Spleen (tissue), 11 donors: ENCODE measurements around the gene AKAP12. TPM values are rescaled to one million over a fixed set of nuclear protein-coding genes. Genes with fewer than 3 reads are reported as not detected.

Experiments used
- DNase-seq: peaks from one replicate; pipeline ENCODE4 v3.0.0-alpha.2; 2020
- H3K27ac ChIP-seq, 8 donors: fragments of 200-600 bp; sonication (generic) in 7 of 8; 1 replicate in 4 of 8; 2 replicates in 4 of 8; pipeline versions ENCODE4 v1.5.0 to v1.8.0; 2016 to 2021; ENCODE audit warnings: inconsistent platforms in 4 of 8, mild to moderate bottlenecking in 4 of 8, moderate library complexity in 1 of 8
- H3K27me3 ChIP-seq, 7 donors: fragments of 200-600 bp; sonication (generic) in 6 of 7; replicated peaks in 1 of 7; 1 replicate in 4 of 7; 2 replicates in 3 of 7; pipeline versions ENCODE4 v1.5.0 to v1.8.0; 2016 to 2021; ENCODE audit warnings: inconsistent platforms in 3 of 7, mild to moderate bottlenecking in 1 of 7
- H3K36me3 ChIP-seq, 6 donors: fragments of 200-600 bp; sonication (generic) in 5 of 6; 1 replicate in 4 of 6; 2 replicates in 2 of 6; pipeline versions ENCODE4 v1.5.0 to v1.8.0; 2016 to 2021; ENCODE audit warnings: inconsistent platforms in 2 of 6
- H3K4me1 ChIP-seq, 6 donors: fragments of 200-600 bp; sonication (generic) in 5 of 6; 1 replicate in 3 of 6; 2 replicates in 3 of 6; pipeline versions ENCODE4 v1.5.0 to v1.8.0; 2016 to 2021; ENCODE audit warnings: inconsistent platforms in 3 of 6
- H3K4me3 ChIP-seq, 8 donors: fragments of 200-600 bp; sonication (generic) in 7 of 8; 1 replicate in 4 of 8; 2 replicates in 4 of 8; pipeline versions ENCODE4 v1.5.0 to v1.8.0; 2016 to 2021; ENCODE audit warnings: inconsistent platforms in 4 of 8, mild to moderate bottlenecking in 4 of 8, moderate library complexity in 2 of 8
- H3K9me3 ChIP-seq, 8 donors: fragments of 200-600 bp; sonication (generic) in 7 of 8; 1 replicate in 4 of 8; 2 replicates in 4 of 8; pipeline versions ENCODE4 v1.5.0 to v1.8.0; 2016 to 2021; ENCODE audit warnings: inconsistent platforms in 4 of 8
- CTCF ChIP-seq, 11 experiments: fragments of 200-600 bp in 7 of 11; fragments of 450-650 bp in 4 of 11; sonication (generic) in 4 of 11; IDR thresholded peaks in 8 of 11; conservative IDR thresholded peaks in 3 of 11; 1 replicate in 7 of 11; 2 replicates in 4 of 11; pipeline versions ENCODE4 v1.4.0 to v1.8.0; 2016 to 2021; ENCODE audit warnings: antibody characterized with exemption in 11 of 11, inconsistent platforms in 4 of 11, mild to moderate bottlenecking in 1 of 11
- POLR2A ChIP-seq, 3 donors: fragments of 450-650 bp; IDR thresholded peaks; one replicate each; pipeline ENCODE4 v1.5.1; 2017; ENCODE audit warnings: antibody characterized with exemption in 3 of 3, mild to moderate bottlenecking in 1 of 3
- POLR2AphosphoS5 ChIP-seq, 3 donors: sonication (generic); formaldehyde crosslinking; IDR thresholded peaks; one replicate each; pipeline ENCODE4 v1.5.1; 2017; ENCODE audit warnings: antibody characterized with exemption in 3 of 3
- WGBS, 5 donors: extraction: QIAGEN DNeasy Blood & Tissue Kit in 3 of 5; methylation state at CpG; one replicate each; pipeline versions ENCODE4 v1.1.5 to v1.1.7; 2013 to 2018; 5-methylcytosine and 5-hydroxymethylcytosine counted together
- intact Hi-C: fragments of 100-400 bp; cut with DNase I; formaldehyde crosslinking; loops from one replicate; pipeline ENCODE4 v1.15.0; 2023; ENCODE audit warnings: low total_unique reads
- polyA plus RNA-seq, 3 donors: library from polyadenylated mRNA; stranded (reverse); fragments of 200-250 nt; gene quantifications; one replicate each; pipeline ENCODE4 v1.2.1, GENCODE V29; 2013
- total RNA-seq, 7 donors: library from RNA; depleted of rRNA in 3 of 7; stranded (reverse); fragments of >200 nt in 3 of 7; fragmentation: NEBNext Ultra II Directional in 4 of 7; extraction: Animal tissue kit (Norgen Biotek cat#: 25700) in 4 of 7; gene quantifications; one replicate each; pipeline versions ENCODE4 v1.1.0 to v1.2.1, GENCODE V29; 2016 to 2021
- donor health status: healthy with polysubstance abuse.
- donor health status: DM: no; HTN: no; CAD: no; lungs with moderate emphysema.
- donor health status: DM: no; HTN: no; CAD: no.
- donor health status: Bipolar disorder and iron deficiency.
- donor health status: healthy.
- donor health status: DM: no; HTN: no; CAD: no.
- donor health status: DM: yes; HTN: yes; CAD: no.

Gene AKAP12
- total and polyA plus RNA-seq, 10 donors: 3.2 to 64.7 (median 44.1) TPM

- TF ChIP-seq POLR2AphosphoS5 (IDR thresholded peaks at IDR 0.05) (no peak), CTCF (IDR thresholded peaks at IDR 0.05 in 8 of 11, conservative IDR thresholded peaks at IDR 0.05 in 3 of 11) (no peak), POLR2A (IDR thresholded peaks at IDR 0.05) (no peak)
- no peak overlapping the region for H3K4me3 ChIP-seq
- intact Hi-C loops: no loop called here
- no peaks in the 10 kb centered on the region for H3K9me3 ChIP-seq
- DNase-seq: no peak
- no peaks in the 10 kb centered on the region for H3K4me1 ChIP-seq
- no peaks in the 10 kb centered on the region for H3K27me3 ChIP-seq
- H3K36me3 ChIP-seq: no peaks in the 10 kb centered on the region
- no peak overlapping the region for H3K27ac ChIP-seq
These were observed 25.5 kb downstream of the AKAP12 start for GRCh38 chr6:151265282-151265681.

- Histone ChIP-seq H3K27ac (peak overlapping the region in 1 of 8 donors; percentile 5), H3K9me3 (no peaks in the 10 kb centered on the region), H3K36me3 (no peaks in the 10 kb centered on the region), H3K27me3 (no peaks in the 10 kb centered on the region), H3K4me1 (no peaks in the 10 kb centered on the region), H3K4me3 (no peak overlapping the region)
- intact Hi-C loops: no loop called here
- WGBS, 5 donors: 71 to 83% (median 75%) methylated on average over 4 of the region's 4 CpGs
- no peak for DNase-seq
- no peak for TF ChIP-seq CTCF (IDR thresholded peaks at IDR 0.05 in 8 of 11, conservative IDR thresholded peaks at IDR 0.05 in 3 of 11)
- TF ChIP-seq POLR2A (IDR thresholded peaks at IDR 0.05): no peak
- TF ChIP-seq POLR2AphosphoS5 (IDR thresholded peaks at IDR 0.05): no peak
These were observed 29.7 kb downstream of the AKAP12 start for GRCh38 chr6:151269321-151269995.

- TF ChIP-seq POLR2A (IDR thresholded peaks at IDR 0.05) (no peak), POLR2AphosphoS5 (IDR thresholded peaks at IDR 0.05) (no peak), CTCF (IDR thresholded peaks at IDR 0.05 in 8 of 11, conservative IDR thresholded peaks at IDR 0.05 in 3 of 11) (no peak)
- Histone ChIP-seq H3K4me1 (no peaks in the 10 kb centered on the region), H3K27ac (no peak overlapping the region), H3K4me3 (no peak overlapping the region), H3K27me3 (peaks cover 0 to 6% (median 0%) of the 10 kb centered on the region in 7 donors), H3K9me3 (no peaks in the 10 kb centered on the region), H3K36me3 (no peaks in the 10 kb centered on the region)
- intact Hi-C loops: no loop called here
- WGBS, 5 donors: 77 to 89% (median 80%) methylated on average over 6 of the region's 6 CpGs
- no peak for DNase-seq
These were observed 35.4 kb downstream of the AKAP12 start for GRCh38 chr6:151275121-151275520.

GRCh38 chr6:151275566-151275965 is 35.8 kb downstream of the AKAP12 start:
- H3K27ac ChIP-seq: no peak overlapping the region
- H3K27me3 ChIP-seq: peaks cover 0 to 6% (median 0%) of the 10 kb centered on the region in 7 donors
- no peaks in the 10 kb centered on the region for H3K9me3 ChIP-seq
- H3K4me3 ChIP-seq: no peak overlapping the region
- DNase-seq: no peak
- H3K36me3 ChIP-seq: no peaks in the 10 kb centered on the region
- TF ChIP-seq POLR2AphosphoS5 (IDR thresholded peaks at IDR 0.05) (no peak), CTCF (IDR thresholded peaks at IDR 0.05 in 8 of 11, conservative IDR thresholded peaks at IDR 0.05 in 3 of 11) (no peak), POLR2A (IDR thresholded peaks at IDR 0.05) (no peak)
- no peaks in the 10 kb centered on the region for H3K4me1 ChIP-seq
- intact Hi-C loops: no loop called here
- 72 to 91% (median 89%) methylated on average over 4 of the region's 4 CpGs for WGBS, 5 donors
